Astrocyte (in vitro differentiated cells and primary cell): Measurements from ENCODE around the gene GK.

Experiments
- EZH2 ChIP-seq: IDR thresholded peaks from 2 replicates; pipeline ENCODE4 v1.6.1; 2012; ENCODE audit warnings: mild to moderate bottlenecking, low read length, inconsistent platforms; ENCODE audit not compliant: insufficient read depth
- TF ChIP-seq, protein P1 (sequence below): IDR thresholded peaks from 2 replicates; pipeline ENCODE4 v1.5.1; 2011; ENCODE audit warnings: low read depth, mild to moderate bottlenecking, inconsistent platforms, low read length, moderate library complexity; ENCODE audit not compliant: insufficient read depth

- no peak for TF ChIP-seq EZH2
- TF ChIP-seq, protein P1, sequence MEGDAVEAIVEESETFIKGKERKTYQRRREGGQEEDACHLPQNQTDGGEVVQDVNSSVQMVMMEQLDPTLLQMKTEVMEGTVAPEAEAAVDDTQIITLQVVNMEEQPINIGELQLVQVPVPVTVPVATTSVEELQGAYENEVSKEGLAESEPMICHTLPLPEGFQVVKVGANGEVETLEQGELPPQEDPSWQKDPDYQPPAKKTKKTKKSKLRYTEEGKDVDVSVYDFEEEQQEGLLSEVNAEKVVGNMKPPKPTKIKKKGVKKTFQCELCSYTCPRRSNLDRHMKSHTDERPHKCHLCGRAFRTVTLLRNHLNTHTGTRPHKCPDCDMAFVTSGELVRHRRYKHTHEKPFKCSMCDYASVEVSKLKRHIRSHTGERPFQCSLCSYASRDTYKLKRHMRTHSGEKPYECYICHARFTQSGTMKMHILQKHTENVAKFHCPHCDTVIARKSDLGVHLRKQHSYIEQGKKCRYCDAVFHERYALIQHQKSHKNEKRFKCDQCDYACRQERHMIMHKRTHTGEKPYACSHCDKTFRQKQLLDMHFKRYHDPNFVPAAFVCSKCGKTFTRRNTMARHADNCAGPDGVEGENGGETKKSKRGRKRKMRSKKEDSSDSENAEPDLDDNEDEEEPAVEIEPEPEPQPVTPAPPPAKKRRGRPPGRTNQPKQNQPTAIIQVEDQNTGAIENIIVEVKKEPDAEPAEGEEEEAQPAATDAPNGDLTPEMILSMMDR, result no peak
Observed at GRCh38 chrX:30652527-30653414, 452 bp upstream of the GK start.
